GM12878 (cell line): ENCODE results near the gene KLB. TPM values are rescaled to one million over a fixed set of nuclear protein-coding genes. Genes with fewer than 3 reads are reported as not detected.

Source experiments
- ATAC-seq: fragments of 200-7000 bp; cut with Tn5 transposase; 3 replicates; pipeline ENCODE4 v1.9.1; 2020; ENCODE audit warnings: mild to moderate bottlenecking, moderate library complexity
- BruUV-seq: library from RNA; stranded (reverse); fragments of 400-500 nt; replicated peaks from 2 replicates; lab custom pipeline; 2021; lab: Mats Ljungman, UMichigan
- CTCF ChIA-PET: fragments of 300-600 bp; sonication (Branson Sonifier 250); formaldehyde crosslinking; extraction: SDS; loops from one replicate; lab custom pipeline; 2021; ENCODE audit warnings: inconsistent platforms; lab: Yijun Ruan, JAX
- POLR2A ChIA-PET: fragments of 350-600 bp; formaldehyde crosslinking; extraction: SDS; loops from one replicate; lab custom pipeline; 2021; ENCODE audit warnings: inconsistent platforms; lab: Charles Lee
- RAD21 ChIA-PET: fragments of 300-600 bp; sonication (Branson Sonifier 250); formaldehyde crosslinking; loops from one replicate; lab custom pipeline; 2023; ENCODE audit warnings: antibody characterized with exemption; ENCODE audit not compliant: unreplicated experiment; lab: Charles Lee
- SMC1A ChIA-PET: fragments of 300-600 bp; sonication (Branson Sonifier 250); formaldehyde crosslinking; loops from one replicate; lab custom pipeline; 2023; ENCODE audit not compliant: unreplicated experiment, uncharacterized antibody; lab: Charles Lee
- DNase-seq: peaks from one replicate; pipeline ENCODE4 v3.0.0-alpha.2; 2011; ENCODE audit warnings: low read depth, low spot score
- FAIRE-seq: peaks from 3 replicates; lab custom pipeline; 2011; peaks lifted over from hg19 to GRCh38; lab: Jason Lieb, UNC
- H2AFZ ChIP-seq: 2 replicates; pipeline ENCODE4 v1.6.0; 2011; ENCODE audit warnings: low read depth, low read length, control low read depth; ENCODE audit not compliant: control insufficient read depth
- H3K27ac ChIP-seq: 2 replicates; pipeline ENCODE4 v1.5.1; 2011; ENCODE audit warnings: control low read depth; ENCODE audit not compliant: control insufficient read depth, insufficient read depth
- H3K27me3 ChIP-seq, 2 experiments: replicated peaks in 1 of 2; 2 replicates each; pipeline versions ENCODE4 v1.6.0 to v1.6.1; 2011; ENCODE audit warnings: low read length in 1 of 2; ENCODE audit not compliant: control insufficient read depth in 2 of 2, insufficient read depth in 2 of 2
- H3K36me3 ChIP-seq, 2 experiments: 2 replicates each; pipeline ENCODE4 v1.5.1; 2011; ENCODE audit warnings: low read length in 1 of 2; ENCODE audit not compliant: control insufficient read depth in 2 of 2, insufficient read depth in 2 of 2
- H3K4me1 ChIP-seq: 2 replicates; pipeline ENCODE4 v1.6.1; 2011; ENCODE audit warnings: mild to moderate bottlenecking, low read length, moderate library complexity, mixed read lengths; ENCODE audit not compliant: control insufficient read depth, insufficient read depth
- H3K4me2 ChIP-seq: 2 replicates; pipeline ENCODE4 v1.6.0; 2011; ENCODE audit warnings: control low read depth; ENCODE audit not compliant: control insufficient read depth, insufficient read depth
- H3K4me3 ChIP-seq: fragments of 200-600 bp; sonication (generic); 2 replicates; pipeline ENCODE4 v1.5.1; 2016
- H3K79me2 ChIP-seq: 2 replicates; pipeline ENCODE4 v1.6.0; 2011; ENCODE audit warnings: low read length; ENCODE audit not compliant: control insufficient read depth, insufficient read depth
- H3K9ac ChIP-seq: 2 replicates; pipeline ENCODE4 v1.8.0; 2011; ENCODE audit warnings: low read length, control low read depth, mixed read lengths; ENCODE audit not compliant: control insufficient read depth, insufficient read depth
- H3K9me3 ChIP-seq: replicated peaks from 3 replicates; pipeline ENCODE4 v1.5.1; 2011; ENCODE audit warnings: mild to moderate bottlenecking, low read length; ENCODE audit not compliant: control insufficient read depth, insufficient read depth
- H4K20me1 ChIP-seq: 2 replicates; pipeline ENCODE4 v1.6.0; 2011; ENCODE audit not compliant: control insufficient read depth, insufficient read depth
- CBFB ChIP-seq: IDR thresholded peaks from 2 replicates; pipeline ENCODE4 v1.6.1; 2016; ENCODE audit warnings: antibody characterized with exemption, low read depth
- GABPA ChIP-seq: IDR thresholded peaks from 2 replicates; pipeline ENCODE4 v1.6.1; 2014; ENCODE audit warnings: antibody characterized with exemption, low read depth, mild to moderate bottlenecking, inconsistent platforms
- JUNB ChIP-seq: IDR thresholded peaks from 2 replicates; pipeline ENCODE4 v1.6.1; 2016; ENCODE audit warnings: antibody characterized with exemption, mild to moderate bottlenecking
- KLF5 ChIP-seq: fragments of 450-650 bp; IDR thresholded peaks from 2 replicates; pipeline ENCODE4 v1.6.1; 2014; ENCODE audit warnings: mild to moderate bottlenecking; ENCODE audit not compliant: partially characterized antibody
- NRF1 ChIP-seq: conservative IDR thresholded peaks from 2 replicates; pipeline ENCODE4 v1.6.1; 2011; ENCODE audit warnings: mild to moderate bottlenecking, low read depth, low read length, improper control_type of control experiment
- POLR2AphosphoS5 ChIP-seq: IDR thresholded peaks from 2 replicates; pipeline ENCODE4 v1.6.1; 2011; ENCODE audit warnings: mild to moderate bottlenecking, low read length, inconsistent platforms
- RAD21 ChIP-seq: IDR thresholded peaks from 2 replicates; pipeline ENCODE4 v1.6.1; 2011; ENCODE audit warnings: mild to moderate bottlenecking, low read depth, low read length, moderate library complexity; ENCODE audit not compliant: insufficient read depth
- RUNX3 ChIP-seq: IDR thresholded peaks from 2 replicates; pipeline ENCODE4 v1.6.1; 2012; ENCODE audit warnings: low read length, inconsistent platforms
- SREBF2 ChIP-seq: IDR thresholded peaks from 2 replicates; pipeline ENCODE4 v1.6.1; 2012; ENCODE audit warnings: mild to moderate bottlenecking, low read length
- SUZ12 ChIP-seq: fragments of 200-600 bp; sonication (generic); IDR thresholded peaks from one replicate; pipeline ENCODE4 v1.6.1; 2018; ENCODE audit warnings: antibody characterized with exemption, mild to moderate bottlenecking; ENCODE audit not compliant: unreplicated experiment
- TBL1XR1 ChIP-seq: IDR thresholded peaks from 2 replicates; pipeline ENCODE4 v1.6.1; 2012; ENCODE audit warnings: low read depth, low read length, improper control_type of control experiment
- TCF3 ChIP-seq: IDR thresholded peaks from 2 replicates; pipeline ENCODE4 v1.6.1; 2012; ENCODE audit warnings: low read depth, mild to moderate bottlenecking, low read length, borderline replicate concordance; ENCODE audit not compliant: insufficient read depth
- WGBS: methylation state at CpG from one replicate; pipeline ENCODE4 v1.1.6; 2016; ENCODE audit warnings: low lambda C conversion rate; ENCODE audit not compliant: insufficient replicate concordance, insufficient coverage; ENCODE audit errors: missing lambda C conversion rate; 5-methylcytosine and 5-hydroxymethylcytosine counted together
- in situ Hi-C: fragments of 300-500 bp; cut with MboI; formaldehyde crosslinking; loops from 9 replicates; pipeline ENCODE4 v1.14.3; 2018; ENCODE audit warnings: mixed read lengths
- intact Hi-C: fragments of 100-400 bp; cut with micrococcal nuclease; formaldehyde crosslinking; loops from one replicate; pipeline ENCODE4 v1.14.2; 2022; ENCODE audit not compliant: unreplicated experiment
- polyA plus RNA-seq, 11 experiments: library from polyadenylated mRNA; depleted of rRNA in 4 of 11; unstranded in 6 of 11; stranded (reverse) in 5 of 11; fragments of >200 nt; fragmentation: Nextera tagmentation in 4 of 11; fragmentation: Illumina TruSeq in 1 of 11; extraction: Ambion mirVana in 4 of 11; extraction: Trizol in 1 of 11; gene quantifications; 1 replicate in 1 of 11; 2 replicates in 10 of 11; pipeline versions ENCODE4 v1.2.1 to v1.2.3, GENCODE V29; 2011 to 2016; ENCODE audit warnings: inconsistent platforms in 2 of 11, missing spikeins in 2 of 11, low read depth in 1 of 11
- total RNA-seq, 4 experiments: library from RNA; depleted of rRNA in 3 of 4; stranded (reverse); fragments of >200 nt in 3 of 4; fragmentation: Illumina TruSeq in 1 of 4; extraction: Trizol in 1 of 4; gene quantifications; 2 replicates each; pipeline versions ENCODE4 v1.2.1 to v1.2.3, GENCODE V29; 2013 to 2021
- TF ChIP-seq, protein P1 (sequence below): fragments of 450-650 bp; IDR thresholded peaks from 2 replicates; pipeline ENCODE4 v1.6.1; 2017; ENCODE audit warnings: mild to moderate bottlenecking, moderate library complexity
- TF ChIP-seq, protein P2 (sequence below): IDR thresholded peaks from 2 replicates; pipeline ENCODE4 v1.6.1; 2012; ENCODE audit warnings: low read depth, low read length, improper control_type of control experiment
- TF ChIP-seq, protein P3 (sequence below): fragments of 450-650 bp; IDR thresholded peaks from 2 replicates; pipeline ENCODE4 v1.6.1; 2017; ENCODE audit warnings: mild to moderate bottlenecking, low read depth, inconsistent platforms; ENCODE audit not compliant: poor library complexity, severe bottlenecking

The KLB gene
- total and polyA plus RNA-seq, 10 of the 15 experiments (the other 5 are each of a cell fraction or from before 2014, with no cell fraction given) = under 0.01 to 0.13 (median 0.04) TPM; not detected in 1

DNA sequence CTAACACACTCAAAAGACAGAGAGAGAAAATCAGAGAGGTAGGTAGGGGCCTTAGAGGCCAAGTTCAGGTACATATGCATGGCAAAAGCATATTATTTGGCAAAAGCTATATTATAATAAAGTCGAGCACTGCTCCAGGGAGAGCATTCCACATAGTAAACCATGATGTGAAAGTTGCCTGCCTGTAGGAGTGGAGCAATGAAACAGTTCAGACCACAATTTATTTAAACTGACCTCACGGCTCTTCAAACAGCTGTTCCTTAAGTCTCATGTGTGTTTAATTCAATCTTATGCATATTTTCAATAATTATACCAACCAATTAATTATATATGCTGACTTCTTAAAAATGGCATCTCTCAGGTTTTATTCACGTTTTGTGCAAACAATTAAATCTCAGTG lies 43.9 kb upstream of the KLB start:
- ChIA-PET POLR2A (interaction anchor here (0.6 kb wide), 2 partner anchors 308 to 326 kb away, joined by 3 read pairs; no protein-coding TSS in a partner anchor), CTCF (no interaction called here), RAD21 (interaction anchor here (1.2 kb wide), 1 partner anchor 9 kb away, joined by 5 read pairs; no protein-coding TSS in a partner anchor), SMC1A (interaction anchor here (0.7 to 5.6 kb wide), 6 partner anchors 11 to 253 kb away, joined by 3 to 34 read pairs (median 4); partner anchors contain the start of gene RPL9)
- Histone ChIP-seq H3K27ac (no peak overlapping the region), H3K9ac (no peak overlapping the region), H3K4me1 (peaks cover 19% of the 10 kb centered on the region), H3K9me3 (no peaks in the 10 kb centered on the region), H3K4me3 (no peak overlapping the region), H3K4me2 (0 out of 2 replicates have a peak overlapping the region, but pooled peaks have one; percentile 11), H3K79me2 (peaks cover 62% of the 10 kb centered on the region), H3K27me3 (no peaks in the 10 kb centered on the region), H3K36me3 (no peaks in the 10 kb centered on the region; a peak in 1 of 4 replicates), H4K20me1 (no peaks in the 10 kb centered on the region), H2AFZ (no peak overlapping the region)
- no TSS peak for BruUV-seq
- DNase-seq (no peak), FAIRE-seq (no peak), ATAC-seq (no peak)
- WGBS = 94% methylated on average over 3 of the region's 3 CpGs
- in situ Hi-C loops = loop anchor here (25.0 kb wide), 1 partner anchor 1824 kb away; no protein-coding TSS in a partner anchor
- intact Hi-C loops = no loop called here
- TF ChIP-seq SUZ12 (no peak), NRF1 (no peak), RUNX3 (no peak), KLF5 (no peak), POLR2AphosphoS5 (no peak), TBL1XR1 (no peak), GABPA (no peak), JUNB (no peak), SREBF2 (no peak), CBFB (no peak), TCF3 (no peak), RAD21 (no peak)
- TF ChIP-seq, protein P1, sequence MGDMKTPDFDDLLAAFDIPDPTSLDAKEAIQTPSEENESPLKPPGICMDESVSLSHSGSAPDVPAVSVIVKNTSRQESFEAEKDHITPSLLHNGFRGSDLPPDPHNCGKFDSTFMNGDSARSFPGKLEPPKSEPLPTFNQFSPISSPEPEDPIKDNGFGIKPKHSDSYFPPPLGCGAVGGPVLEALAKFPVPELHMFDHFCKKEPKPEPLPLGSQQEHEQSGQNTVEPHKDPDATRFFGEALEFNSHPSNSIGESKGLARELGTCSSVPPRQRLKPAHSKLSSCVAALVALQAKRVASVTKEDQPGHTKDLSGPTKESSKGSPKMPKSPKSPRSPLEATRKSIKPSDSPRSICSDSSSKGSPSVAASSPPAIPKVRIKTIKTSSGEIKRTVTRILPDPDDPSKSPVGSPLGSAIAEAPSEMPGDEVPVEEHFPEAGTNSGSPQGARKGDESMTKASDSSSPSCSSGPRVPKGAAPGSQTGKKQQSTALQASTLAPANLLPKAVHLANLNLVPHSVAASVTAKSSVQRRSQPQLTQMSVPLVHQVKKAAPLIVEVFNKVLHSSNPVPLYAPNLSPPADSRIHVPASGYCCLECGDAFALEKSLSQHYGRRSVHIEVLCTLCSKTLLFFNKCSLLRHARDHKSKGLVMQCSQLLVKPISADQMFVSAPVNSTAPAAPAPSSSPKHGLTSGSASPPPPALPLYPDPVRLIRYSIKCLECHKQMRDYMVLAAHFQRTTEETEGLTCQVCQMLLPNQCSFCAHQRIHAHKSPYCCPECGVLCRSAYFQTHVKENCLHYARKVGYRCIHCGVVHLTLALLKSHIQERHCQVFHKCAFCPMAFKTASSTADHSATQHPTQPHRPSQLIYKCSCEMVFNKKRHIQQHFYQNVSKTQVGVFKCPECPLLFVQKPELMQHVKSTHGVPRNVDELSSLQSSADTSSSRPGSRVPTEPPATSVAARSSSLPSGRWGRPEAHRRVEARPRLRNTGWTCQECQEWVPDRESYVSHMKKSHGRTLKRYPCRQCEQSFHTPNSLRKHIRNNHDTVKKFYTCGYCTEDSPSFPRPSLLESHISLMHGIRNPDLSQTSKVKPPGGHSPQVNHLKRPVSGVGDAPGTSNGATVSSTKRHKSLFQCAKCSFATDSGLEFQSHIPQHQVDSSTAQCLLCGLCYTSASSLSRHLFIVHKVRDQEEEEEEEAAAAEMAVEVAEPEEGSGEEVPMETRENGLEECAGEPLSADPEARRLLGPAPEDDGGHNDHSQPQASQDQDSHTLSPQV = no peak
- TF ChIP-seq, protein P2, sequence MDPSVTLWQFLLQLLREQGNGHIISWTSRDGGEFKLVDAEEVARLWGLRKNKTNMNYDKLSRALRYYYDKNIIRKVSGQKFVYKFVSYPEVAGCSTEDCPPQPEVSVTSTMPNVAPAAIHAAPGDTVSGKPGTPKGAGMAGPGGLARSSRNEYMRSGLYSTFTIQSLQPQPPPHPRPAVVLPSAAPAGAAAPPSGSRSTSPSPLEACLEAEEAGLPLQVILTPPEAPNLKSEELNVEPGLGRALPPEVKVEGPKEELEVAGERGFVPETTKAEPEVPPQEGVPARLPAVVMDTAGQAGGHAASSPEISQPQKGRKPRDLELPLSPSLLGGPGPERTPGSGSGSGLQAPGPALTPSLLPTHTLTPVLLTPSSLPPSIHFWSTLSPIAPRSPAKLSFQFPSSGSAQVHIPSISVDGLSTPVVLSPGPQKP = no peak
- TF ChIP-seq, protein P3, sequence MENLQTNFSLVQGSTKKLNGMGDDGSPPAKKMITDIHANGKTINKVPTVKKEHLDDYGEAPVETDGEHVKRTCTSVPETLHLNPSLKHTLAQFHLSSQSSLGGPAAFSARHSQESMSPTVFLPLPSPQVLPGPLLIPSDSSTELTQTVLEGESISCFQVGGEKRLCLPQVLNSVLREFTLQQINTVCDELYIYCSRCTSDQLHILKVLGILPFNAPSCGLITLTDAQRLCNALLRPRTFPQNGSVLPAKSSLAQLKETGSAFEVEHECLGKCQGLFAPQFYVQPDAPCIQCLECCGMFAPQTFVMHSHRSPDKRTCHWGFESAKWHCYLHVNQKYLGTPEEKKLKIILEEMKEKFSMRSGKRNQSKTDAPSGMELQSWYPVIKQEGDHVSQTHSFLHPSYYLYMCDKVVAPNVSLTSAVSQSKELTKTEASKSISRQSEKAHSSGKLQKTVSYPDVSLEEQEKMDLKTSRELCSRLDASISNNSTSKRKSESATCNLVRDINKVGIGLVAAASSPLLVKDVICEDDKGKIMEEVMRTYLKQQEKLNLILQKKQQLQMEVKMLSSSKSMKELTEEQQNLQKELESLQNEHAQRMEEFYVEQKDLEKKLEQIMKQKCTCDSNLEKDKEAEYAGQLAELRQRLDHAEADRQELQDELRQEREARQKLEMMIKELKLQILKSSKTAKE = no peak
